ENCODE data around the gene BOLA1. TPM values are rescaled to one million over a fixed set of nuclear protein-coding genes. Genes with fewer than 3 reads are reported as not detected.
A peak's percentile ranks its signal among the peaks of the same experiment; 100 is the strongest.

BOLA1 gene
- total RNA-seq, 2 donors from 2014 or later = 26.9 to 29.4 TPM

DNA sequence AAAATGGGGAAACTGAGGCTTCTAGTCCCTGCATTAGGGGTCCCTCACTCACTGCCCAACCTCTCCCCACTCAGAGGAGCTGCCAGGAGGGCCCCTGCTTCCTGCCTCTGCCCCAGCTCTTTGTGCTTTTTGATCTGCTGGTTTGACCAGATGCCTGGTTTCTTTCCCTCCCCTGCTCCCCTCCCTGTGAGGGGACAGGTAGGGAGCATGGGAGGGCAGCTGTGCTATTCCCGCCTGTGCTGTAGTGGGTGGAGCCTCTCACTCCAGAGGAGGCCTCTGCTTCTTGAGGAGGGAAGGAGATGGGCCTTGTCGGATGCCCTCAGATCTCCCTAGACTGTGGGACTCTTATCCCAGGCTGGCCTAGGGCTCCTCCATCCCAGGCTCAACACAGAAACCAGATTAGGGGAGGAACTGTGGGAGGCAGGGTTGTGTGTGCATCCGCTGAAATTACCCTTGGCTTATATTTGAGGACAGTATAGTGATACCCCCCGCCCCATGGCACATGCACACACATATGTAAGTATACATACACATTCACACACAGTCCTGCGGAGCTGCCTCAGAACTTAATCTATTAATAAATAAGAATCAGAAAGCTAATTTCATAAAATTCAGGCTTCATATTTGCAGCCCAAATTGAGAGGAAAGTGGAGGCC lies 4.6 kb downstream of the BOLA1 start:
- H3K27ac Mint-ChIP-seq = no peak overlapping the region
- no peak for ATAC-seq (replicated peaks in 1 of 2)
- H3K4me3 Mint-ChIP-seq = no peak overlapping the region
- no peak for DNase-seq
- H3K4me1 Mint-ChIP-seq (ENCODE audit: low read depth) = peaks cover 20% of the 10 kb centered on the region
- H3K27me3 Mint-ChIP-seq (ENCODE audit: low read depth) = no peaks in the 10 kb centered on the region
- H3K9me3 Mint-ChIP-seq = peaks cover 0 to 2% of the 10 kb centered on the region in 2 donors
- peaks cover 2 to 6% of the 10 kb centered on the region in 2 donors for H3K36me3 Mint-ChIP-seq (ENCODE audit: insufficient read depth in 2 of 2)

GRCh38 chr1:149906570-149907075 lies 7.3 kb downstream of the BOLA1 start:
- Mint-ChIP-seq H3K4me3 (no peak overlapping the region), H3K27ac (no peak overlapping the region), H3K4me1 (ENCODE audit: low read depth) (no peaks in the 10 kb centered on the region), H3K27me3 (ENCODE audit: low read depth) (no peaks in the 10 kb centered on the region), H3K9me3 (no peaks in the 10 kb centered on the region), H3K36me3 (ENCODE audit: insufficient read depth in 2 of 2) (peaks cover 0 to 4% of the 10 kb centered on the region in 2 donors)
- ATAC-seq (replicated peaks in 1 of 2) = no peak
- no peak for DNase-seq

GRCh38 chr1:149914545-149914944 lies 15.2 kb downstream of the BOLA1 start:
- DNase-seq = no peak
- Mint-ChIP-seq H3K4me3 (no peak overlapping the region), H3K4me1 (ENCODE audit: low read depth) (peaks cover 28% of the 10 kb centered on the region), H3K27ac (no peak overlapping the region), H3K9me3 (no peaks in the 10 kb centered on the region), H3K36me3 (ENCODE audit: insufficient read depth in 2 of 2) (no peaks in the 10 kb centered on the region), H3K27me3 (ENCODE audit: low read depth) (no peaks in the 10 kb centered on the region)
- no peak for ATAC-seq (replicated peaks in 1 of 2)

DNA sequence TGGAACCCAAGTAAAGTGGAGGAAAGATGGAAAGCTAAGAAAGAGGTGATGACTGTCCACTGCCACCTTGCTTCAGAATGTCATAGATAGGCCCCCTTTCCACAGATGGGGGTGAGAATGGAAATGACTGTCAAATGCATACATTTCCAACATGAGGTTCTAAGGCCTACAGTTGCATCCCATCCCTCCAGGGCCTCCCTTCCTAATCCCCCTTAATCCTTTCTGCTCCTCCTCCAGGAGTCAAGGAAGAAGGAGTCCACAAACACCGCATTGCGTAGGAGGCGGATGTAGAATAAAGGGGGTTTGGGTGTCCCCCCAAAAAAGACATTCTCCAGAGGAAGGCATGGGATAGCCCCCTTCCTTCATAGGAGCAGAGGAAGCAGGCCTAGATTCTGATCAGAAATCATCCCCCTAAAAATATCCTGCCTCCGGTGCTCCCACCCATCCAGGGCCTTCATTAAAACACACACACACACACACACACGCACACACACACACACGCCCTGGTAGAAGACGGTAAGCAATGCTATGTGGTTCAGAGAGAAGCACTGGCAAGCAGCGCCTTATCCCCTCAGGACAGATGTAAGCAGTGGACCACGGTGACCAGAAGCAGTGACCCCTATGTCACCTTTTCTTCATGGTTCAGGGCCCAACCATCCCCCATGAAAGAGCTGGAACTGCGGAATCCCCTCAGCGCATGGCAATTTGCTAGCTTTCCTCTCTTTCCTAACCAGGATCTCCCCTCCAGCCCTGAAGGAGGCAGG lies 16.2 kb downstream of the BOLA1 start:
- DNase-seq = no peak
- no peaks in the 10 kb centered on the region for H3K36me3 Mint-ChIP-seq (ENCODE audit: insufficient read depth in 2 of 2)
- H3K4me1 Mint-ChIP-seq (ENCODE audit: low read depth) = peaks cover 28% of the 10 kb centered on the region
- no peak overlapping the region for H3K27ac Mint-ChIP-seq
- no peaks in the 10 kb centered on the region for H3K27me3 Mint-ChIP-seq (ENCODE audit: low read depth)
- H3K9me3 Mint-ChIP-seq = no peaks in the 10 kb centered on the region
- ATAC-seq (replicated peaks in 1 of 2) = no peak
- peak overlapping the region; percentile 67 to 89 for H3K4me3 Mint-ChIP-seq

DNA sequence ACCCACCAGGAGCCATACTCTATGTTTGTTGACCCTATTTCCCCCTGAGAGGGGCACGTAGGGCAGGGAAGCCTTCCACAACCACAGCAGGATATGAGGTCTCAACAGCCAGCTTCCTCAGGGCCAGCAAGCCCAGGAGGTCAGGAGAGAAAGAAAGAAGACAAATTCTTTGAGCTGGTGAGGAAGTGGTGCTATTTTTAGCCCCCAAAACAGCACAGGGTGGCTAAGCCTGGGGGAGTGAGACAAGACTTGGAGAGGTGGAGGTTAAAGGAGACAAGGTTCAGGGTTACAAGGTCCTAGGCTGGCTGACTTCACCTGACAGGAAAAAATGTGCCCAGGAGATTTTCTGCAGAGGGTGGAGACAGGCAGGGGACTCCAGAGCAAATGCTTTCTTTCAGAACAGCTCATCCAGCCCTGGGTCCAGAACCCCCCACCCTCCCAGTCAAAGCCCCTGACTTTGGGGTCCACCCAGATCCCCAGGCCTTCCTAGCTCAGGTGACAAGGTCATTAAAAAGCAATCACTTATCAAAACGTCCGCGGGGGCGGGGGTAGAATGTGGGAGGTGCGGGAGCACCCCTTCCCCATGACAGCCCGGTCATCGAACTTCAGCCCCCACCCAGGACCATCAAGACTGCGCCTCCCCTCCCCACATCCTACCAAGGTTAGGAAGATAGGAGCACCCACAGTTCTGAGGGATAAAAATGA lies 17.0 kb downstream of the BOLA1 start:
- Mint-ChIP-seq H3K36me3 (ENCODE audit: insufficient read depth in 2 of 2) (no peaks in the 10 kb centered on the region), H3K4me1 (ENCODE audit: low read depth) (peaks cover 28% of the 10 kb centered on the region), H3K27ac (no peak overlapping the region), H3K4me3 (peak overlapping the region; percentile 67 to 89), H3K9me3 (no peaks in the 10 kb centered on the region), H3K27me3 (ENCODE audit: low read depth) (no peaks in the 10 kb centered on the region)
- no peak for DNase-seq
- ATAC-seq (replicated peaks in 1 of 2) = peak; percentile 1 to 9

GRCh38 chr1:149916898-149917252 lies 17.5 kb downstream of the BOLA1 start:
- DNase-seq (no peak), ATAC-seq (replicated peaks in 1 of 2) (peak; percentile 4 to 8)
- no peak overlapping the region for H3K27ac Mint-ChIP-seq
- H3K4me3 Mint-ChIP-seq = peak overlapping the region; percentile 67 to 89
- H3K36me3 Mint-ChIP-seq (ENCODE audit: insufficient read depth in 2 of 2) = peaks cover 0 to 2% of the 10 kb centered on the region in 2 donors
- peaks cover 28% of the 10 kb centered on the region for H3K4me1 Mint-ChIP-seq (ENCODE audit: low read depth)
- no peaks in the 10 kb centered on the region for H3K27me3 Mint-ChIP-seq (ENCODE audit: low read depth)
- H3K9me3 Mint-ChIP-seq = no peaks in the 10 kb centered on the region

DNA sequence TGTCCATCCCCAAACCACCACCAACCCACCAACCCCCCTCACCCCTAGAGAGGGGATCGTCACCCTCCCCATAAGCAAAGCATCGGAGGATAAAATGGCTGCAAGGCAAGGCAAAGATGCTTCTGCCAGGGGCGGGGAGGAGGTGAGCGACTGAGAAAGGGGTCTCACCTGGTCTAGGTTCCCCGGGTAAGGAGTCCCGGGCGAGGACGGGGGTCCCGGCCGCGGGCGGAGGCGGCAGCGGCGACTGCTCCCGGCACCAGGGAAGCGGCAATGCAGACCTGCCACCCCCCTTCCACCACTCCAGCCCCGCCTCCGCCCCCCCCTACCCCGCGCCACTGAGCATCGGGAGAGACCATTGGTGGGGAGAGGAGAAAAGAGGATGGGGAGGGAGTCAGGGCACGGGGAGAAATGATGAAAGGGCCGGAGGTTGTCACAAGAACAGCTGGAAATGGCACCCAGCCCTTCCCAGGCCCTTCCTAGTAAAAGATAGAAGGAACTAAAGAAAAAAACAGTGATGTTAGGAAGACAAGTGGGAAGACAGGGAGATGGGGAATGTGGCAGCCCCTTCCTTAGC lies 18.3 kb downstream of the BOLA1 start, which contains the start of gene SV2A:
Gene SV2A (minus strand): TSS at position 274 of the 574 bp plus-strand sequence. CDS start 4,004 bp downstream, outside the sequence.
- ATAC-seq (replicated peaks in 1 of 2) (peak; percentile 82 to 84), DNase-seq (peak; percentile 47 to 49)
- H3K9me3 Mint-ChIP-seq = no peaks in the 10 kb centered on the region
- peaks cover 28% of the 10 kb centered on the region for H3K4me1 Mint-ChIP-seq (ENCODE audit: low read depth)
- no peaks in the 10 kb centered on the region for H3K27me3 Mint-ChIP-seq (ENCODE audit: low read depth)
- H3K36me3 Mint-ChIP-seq (ENCODE audit: insufficient read depth in 2 of 2) = peaks cover 2 to 3% of the 10 kb centered on the region in 2 donors
- H3K4me3 Mint-ChIP-seq = peak within 1 kb of the TSS; percentile 67 to 89
- H3K27ac Mint-ChIP-seq = peak within 1 kb of the TSS; percentile 60

DNA sequence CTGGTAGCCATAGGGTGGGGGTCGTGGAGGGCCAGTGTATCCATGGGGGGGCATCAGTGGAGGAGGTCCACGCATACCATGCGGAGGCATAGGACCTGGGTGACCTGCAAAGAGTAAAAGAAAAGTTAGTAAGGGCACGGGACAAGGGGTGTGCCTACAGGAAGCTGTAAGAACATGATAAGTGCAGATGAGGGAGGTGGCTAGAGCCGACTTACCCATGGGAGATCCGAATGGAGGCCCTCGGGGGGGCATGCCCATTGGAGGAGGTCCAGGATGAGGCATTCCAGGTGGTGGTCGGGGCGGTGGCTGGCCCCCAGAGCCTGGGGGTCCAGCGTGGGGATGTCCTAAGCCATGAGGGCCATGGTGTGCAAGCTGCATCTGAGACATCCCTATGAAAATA lies 24.3 kb downstream of the BOLA1 start:
- H3K4me1 Mint-ChIP-seq (ENCODE audit: low read depth) = peaks cover 30% of the 10 kb centered on the region
- no peak for DNase-seq
- peaks cover 21 to 32% of the 10 kb centered on the region in 2 donors for H3K36me3 Mint-ChIP-seq (ENCODE audit: insufficient read depth in 2 of 2)
- H3K27me3 Mint-ChIP-seq (ENCODE audit: low read depth) = no peaks in the 10 kb centered on the region
- no peaks in the 10 kb centered on the region for H3K9me3 Mint-ChIP-seq
- no peak for ATAC-seq (replicated peaks in 1 of 2)
- peak overlapping the region; percentile 15 for H3K27ac Mint-ChIP-seq
- H3K4me3 Mint-ChIP-seq = no peak overlapping the region

DNA sequence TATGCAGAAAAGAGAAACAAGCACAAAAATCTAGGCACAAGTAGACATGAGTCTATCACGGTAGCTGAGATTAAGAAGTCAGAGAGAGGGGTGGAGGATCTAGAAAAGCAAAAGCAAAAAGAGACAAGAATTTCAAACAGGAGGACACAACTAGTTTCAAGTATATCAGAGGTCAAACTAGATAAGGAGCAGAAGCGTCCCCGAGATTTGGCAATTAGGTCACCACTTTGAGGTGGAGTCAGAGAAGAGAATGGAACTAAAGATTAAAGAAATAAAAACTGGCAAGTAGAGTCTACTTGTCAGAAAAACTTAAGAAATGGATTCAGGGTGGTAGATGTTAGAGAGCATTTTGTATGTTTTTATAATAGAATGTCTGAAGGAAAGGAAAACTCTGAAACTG lies 26.0 kb downstream of the BOLA1 start:
- H3K27ac Mint-ChIP-seq = peak overlapping the region; percentile 8
- H3K9me3 Mint-ChIP-seq = no peaks in the 10 kb centered on the region

GRCh38 chr1:149925751-149926150 lies 26.4 kb downstream of the BOLA1 start:
- no peak for ATAC-seq (replicated peaks in 1 of 2)
- peaks cover 21 to 32% of the 10 kb centered on the region in 2 donors for H3K36me3 Mint-ChIP-seq (ENCODE audit: insufficient read depth in 2 of 2)
- DNase-seq = no peak
- H3K27ac Mint-ChIP-seq = no peak overlapping the region
- no peaks in the 10 kb centered on the region for H3K27me3 Mint-ChIP-seq (ENCODE audit: low read depth)
- no peaks in the 10 kb centered on the region for H3K9me3 Mint-ChIP-seq
- H3K4me1 Mint-ChIP-seq (ENCODE audit: low read depth) = peaks cover 36% of the 10 kb centered on the region
- peak overlapping the region; percentile 98 to 99 for H3K4me3 Mint-ChIP-seq

More for the DNA sequence above, 26.0 kb downstream of the BOLA1 start:
- H3K4me1 Mint-ChIP-seq (ENCODE audit: low read depth) = peaks cover 32% of the 10 kb centered on the region
- H3K36me3 Mint-ChIP-seq (ENCODE audit: insufficient read depth in 2 of 2) = peaks cover 21 to 32% of the 10 kb centered on the region in 2 donors
- peak overlapping the region; percentile 98 to 99 for H3K4me3 Mint-ChIP-seq
- DNase-seq (no peak), ATAC-seq (replicated peaks in 1 of 2) (no peak)
- H3K27me3 Mint-ChIP-seq (ENCODE audit: low read depth) = no peaks in the 10 kb centered on the region

GRCh38 chr1:149926296-149926695 lies 26.9 kb downstream of the BOLA1 start:
- DNase-seq = no peak
- H3K9me3 Mint-ChIP-seq = no peaks in the 10 kb centered on the region
- H3K4me1 Mint-ChIP-seq (ENCODE audit: low read depth) = peaks cover 42% of the 10 kb centered on the region
- H3K27me3 Mint-ChIP-seq (ENCODE audit: low read depth) = no peaks in the 10 kb centered on the region
- no peak overlapping the region for H3K27ac Mint-ChIP-seq
- peak overlapping the region; percentile 98 to 99 for H3K4me3 Mint-ChIP-seq
- peaks cover 21 to 32% of the 10 kb centered on the region in 2 donors for H3K36me3 Mint-ChIP-seq (ENCODE audit: insufficient read depth in 2 of 2)
- no peak for ATAC-seq (replicated peaks in 1 of 2)

- no peak for ATAC-seq (replicated peaks in 1 of 2)
- H3K4me1 Mint-ChIP-seq (ENCODE audit: low read depth) = peaks cover 49% of the 10 kb centered on the region
- no peaks in the 10 kb centered on the region for H3K27me3 Mint-ChIP-seq (ENCODE audit: low read depth)
- no peaks in the 10 kb centered on the region for H3K9me3 Mint-ChIP-seq
- H3K27ac Mint-ChIP-seq = peak overlapping the region; percentile 92
- DNase-seq = no peak
- peak overlapping the region; percentile 98 to 99 for H3K4me3 Mint-ChIP-seq
- H3K36me3 Mint-ChIP-seq (ENCODE audit: insufficient read depth in 2 of 2) = peaks cover 21 to 30% of the 10 kb centered on the region in 2 donors
Observed at GRCh38 chr1:149927056-149927562, 27.7 kb downstream of the BOLA1 start.
